IPS-NIHi11 (cell line): ENCODE results near the gene PEAK1.
A peak's percentile ranks its signal among the peaks of the same experiment; 100 is the strongest.

ENCODE experiments used
- DNase-seq: peaks from one replicate; pipeline ENCODE4 v3.0.0; 2012; ENCODE audit warnings: mixed read lengths, low spot score

Gene PEAK1

DNA sequence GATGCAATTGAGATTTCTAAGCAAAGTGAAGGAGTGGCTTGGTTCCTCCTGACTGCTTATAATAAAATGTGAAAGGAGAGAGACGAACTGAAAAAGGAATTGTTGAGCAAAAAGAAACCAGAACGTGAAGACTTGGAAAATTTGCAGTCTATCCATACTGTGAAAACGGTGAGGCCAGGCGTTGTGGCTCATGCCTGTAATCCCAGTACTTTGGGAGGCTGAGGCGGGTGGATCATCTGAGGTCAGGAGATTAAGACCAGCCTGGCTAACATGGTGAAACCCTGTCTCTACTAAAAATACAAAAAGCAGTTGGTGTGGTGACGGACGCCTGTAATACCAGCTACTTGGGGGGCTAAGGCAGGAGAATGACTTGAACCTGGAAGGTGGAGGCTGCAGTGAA, 292.3 kb downstream of the PEAK1 start:
- DNase-seq, result no peak

- DNase-seq, result no peak
These were observed 293.2 kb downstream of the PEAK1 start for GRCh38 chr15:77126529-77127326.

- no peak for DNase-seq
These were observed 296.1 kb downstream of the PEAK1 start for GRCh38 chr15:77123854-77124253.

GRCh38 chr15:77122576-77122975, 297.3 kb downstream of the PEAK1 start:
- DNase-seq, result no peak

GRCh38 chr15:77121599-77121998, 298.3 kb downstream of the PEAK1 start:
- DNase-seq, result no peak

GRCh38 chr15:77120576-77120975, 299.3 kb downstream of the PEAK1 start:
- no peak for DNase-seq

DNA sequence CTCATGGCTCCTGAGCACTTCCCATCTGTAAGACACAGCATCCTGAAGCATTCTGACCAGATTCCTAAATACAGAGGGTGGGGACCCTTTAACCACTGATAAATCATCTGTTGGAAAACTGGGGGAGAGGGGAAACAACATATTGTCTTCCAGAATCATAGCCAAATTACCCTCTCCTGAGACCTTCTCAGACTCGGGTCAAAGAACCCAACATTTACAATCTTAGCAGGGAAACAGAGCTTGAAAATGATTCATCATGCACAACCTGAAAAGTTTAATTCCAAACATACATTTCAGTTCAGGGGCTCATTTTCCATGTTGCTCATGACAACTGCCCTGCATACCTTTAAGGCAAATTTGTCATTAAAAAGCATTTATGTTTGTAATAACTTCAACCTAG, 300.5 kb downstream of the PEAK1 start:
- no peak for DNase-seq

GRCh38 chr15:77118882-77119321, 301.0 kb downstream of the PEAK1 start:
- peak; percentile 55 for DNase-seq

DNA sequence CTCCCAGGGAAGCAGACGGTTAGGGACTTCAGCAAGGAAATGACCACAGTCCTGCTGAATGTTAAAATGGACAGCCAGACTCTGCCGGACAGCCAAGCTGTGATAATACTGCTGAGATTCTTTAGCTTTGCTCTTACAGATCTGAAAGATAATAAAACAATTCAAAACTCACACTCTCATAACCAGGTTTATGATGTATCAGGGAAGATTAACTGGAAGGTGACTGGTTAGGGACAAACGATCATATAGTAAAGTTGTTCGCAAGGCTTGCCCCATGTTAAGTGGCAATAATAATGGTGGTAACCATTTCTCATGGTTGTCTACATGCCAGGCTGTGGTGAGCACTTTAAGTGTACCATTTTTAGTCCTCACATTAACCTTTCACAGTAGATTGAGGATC, 304.7 kb downstream of the PEAK1 start:
- no peak for DNase-seq

- peak; percentile 29 for DNase-seq
These were observed 306.9 kb downstream of the PEAK1 start for GRCh38 chr15:77112838-77113504.

GRCh38 chr15:77111789-77112188, 308.1 kb downstream of the PEAK1 start:
- no peak for DNase-seq

DNA sequence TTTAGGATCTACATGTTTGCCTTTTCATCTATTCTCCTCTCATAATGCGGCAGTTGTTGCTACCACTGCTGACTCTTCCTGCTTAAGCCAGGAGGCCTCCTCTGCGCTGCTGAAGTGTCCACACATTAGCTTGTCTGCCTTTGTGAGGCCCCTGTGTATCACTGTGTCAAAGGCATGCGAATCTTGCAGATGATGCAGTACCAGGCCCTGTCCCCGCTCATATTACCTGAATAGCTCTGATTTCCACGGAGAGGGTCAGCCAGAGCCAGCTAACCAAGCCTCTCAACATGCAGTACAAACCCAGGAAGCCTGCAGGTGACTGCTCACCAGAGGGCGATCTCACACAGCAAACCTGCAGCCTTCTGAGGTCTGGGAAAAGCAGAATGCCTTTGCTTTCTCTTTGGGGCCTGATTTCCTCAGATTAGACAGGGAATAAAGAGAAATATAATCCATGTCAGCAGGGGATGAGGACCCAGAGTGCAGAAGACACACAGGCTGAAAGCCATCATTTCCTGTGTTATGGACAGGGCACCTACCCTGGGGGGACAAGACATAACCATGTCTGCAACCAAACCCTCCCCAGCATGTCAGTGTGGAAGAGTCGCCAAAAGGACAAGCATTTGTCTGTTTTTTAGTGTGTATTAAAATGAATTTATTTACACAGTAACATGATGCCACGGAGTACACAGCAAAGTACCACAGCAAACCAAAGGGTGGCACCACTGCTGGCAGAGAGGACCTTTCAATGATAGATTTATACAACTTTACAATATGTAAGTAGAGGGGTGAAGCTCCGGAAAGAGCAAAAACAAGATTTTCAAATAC, 312.2 kb downstream of the PEAK1 start:
- peak; percentile 82 for DNase-seq

DNA sequence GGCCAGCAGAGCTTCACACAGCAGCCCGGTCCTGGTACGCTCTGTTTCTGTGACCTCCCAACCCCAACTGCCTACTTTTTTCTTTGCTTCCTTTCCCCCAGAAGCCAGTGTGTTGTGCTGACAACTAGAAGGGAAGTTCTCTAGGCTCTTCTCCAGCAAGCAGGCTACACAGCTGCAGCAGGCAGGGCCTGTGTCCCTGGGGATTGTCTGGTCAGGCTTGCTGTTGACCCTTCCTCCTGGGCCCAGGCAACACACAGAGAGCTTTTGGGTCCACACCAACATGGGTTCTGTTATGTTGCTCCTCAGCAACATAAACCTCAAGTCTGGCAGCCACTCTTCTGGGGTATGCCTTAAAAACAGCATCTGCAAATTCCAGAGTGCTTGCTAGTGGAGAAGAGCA, 312.8 kb downstream of the PEAK1 start:
- DNase-seq, result no peak

DNA sequence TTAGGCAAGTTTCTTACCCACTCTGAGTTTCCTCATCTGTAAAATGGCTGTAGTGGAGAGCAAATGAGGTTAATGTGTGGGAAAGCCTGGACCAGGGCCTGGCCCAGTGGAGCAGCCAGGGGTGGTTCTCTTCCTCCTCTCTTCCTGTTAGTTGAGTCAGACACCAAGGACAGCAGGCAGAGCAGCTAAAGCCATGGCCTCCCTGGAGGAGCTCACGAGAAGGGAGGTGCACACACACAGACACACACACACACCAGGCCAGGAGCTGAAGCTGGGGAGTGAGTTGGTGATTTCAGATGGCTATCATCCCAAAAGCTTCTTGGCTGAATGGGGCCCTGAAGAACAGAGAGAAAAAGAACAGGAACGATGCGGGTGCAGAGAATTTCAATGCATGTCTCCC, 315.7 kb downstream of the PEAK1 start:
- no peak for DNase-seq

DNA sequence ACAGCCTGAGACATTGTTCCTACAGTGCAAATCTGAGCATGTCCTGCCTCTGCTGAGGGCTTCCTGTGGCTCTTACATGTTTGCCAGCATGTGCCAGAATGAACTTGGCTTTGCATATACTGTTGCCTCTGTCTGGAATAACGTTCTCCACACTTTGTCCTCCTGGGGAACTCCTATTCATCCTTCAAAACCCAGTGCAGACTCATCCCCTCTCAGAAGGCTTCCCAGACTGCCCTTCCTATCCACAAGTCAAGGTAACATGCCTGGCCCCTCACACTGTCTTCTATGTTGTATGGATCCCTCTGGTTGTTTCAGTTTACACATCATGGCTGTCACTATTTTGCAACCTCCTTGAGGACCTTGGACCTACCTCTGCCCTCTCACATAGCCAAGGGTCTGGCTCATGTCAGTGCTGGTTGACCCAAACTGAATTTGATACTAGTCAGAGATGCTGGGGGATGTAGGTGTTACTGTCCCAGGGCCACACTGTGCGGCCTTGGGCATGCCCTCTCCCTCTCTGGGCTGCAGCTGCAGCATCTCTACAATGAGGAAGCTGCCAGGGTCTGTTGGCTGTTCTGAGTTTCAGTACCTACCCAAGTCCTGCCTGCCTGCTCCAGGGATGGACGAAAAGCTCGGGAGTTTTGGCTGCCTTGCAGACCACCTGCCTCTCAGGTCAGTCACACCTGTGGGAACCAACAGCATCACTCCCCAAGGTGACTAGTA, 320.0 kb downstream of the PEAK1 start:
- no peak for DNase-seq

GRCh38 chr15:77098572-77098971, 321.3 kb downstream of the PEAK1 start:
- no peak for DNase-seq

GRCh38 chr15:77097921-77098320, 322.0 kb downstream of the PEAK1 start:
- no peak for DNase-seq

GRCh38 chr15:77097248-77097721, 322.6 kb downstream of the PEAK1 start:
- no peak for DNase-seq

DNA sequence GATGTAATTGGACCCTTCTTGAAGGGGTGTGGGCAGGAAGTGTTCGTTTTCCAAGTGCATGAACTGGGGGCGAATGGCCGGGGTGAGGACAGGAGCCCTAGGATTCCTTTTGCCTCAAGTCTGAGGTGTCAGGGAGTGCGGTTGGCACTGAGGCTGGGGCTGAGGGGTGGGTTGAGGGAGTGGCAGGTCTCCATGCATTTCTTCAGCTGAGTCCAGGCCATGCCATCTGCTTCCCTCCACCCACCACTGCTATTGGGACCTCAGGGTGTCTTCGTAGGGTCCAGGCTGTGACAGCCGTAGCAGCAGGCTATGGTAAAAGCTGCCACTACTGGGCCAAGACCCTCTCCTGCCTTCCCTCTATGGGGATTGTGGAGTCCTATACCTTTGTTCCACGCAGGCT, 323.4 kb downstream of the PEAK1 start:
- DNase-seq, result no peak

GRCh38 chr15:77096138-77096537, 323.8 kb downstream of the PEAK1 start:
- no peak for DNase-seq

DNA sequence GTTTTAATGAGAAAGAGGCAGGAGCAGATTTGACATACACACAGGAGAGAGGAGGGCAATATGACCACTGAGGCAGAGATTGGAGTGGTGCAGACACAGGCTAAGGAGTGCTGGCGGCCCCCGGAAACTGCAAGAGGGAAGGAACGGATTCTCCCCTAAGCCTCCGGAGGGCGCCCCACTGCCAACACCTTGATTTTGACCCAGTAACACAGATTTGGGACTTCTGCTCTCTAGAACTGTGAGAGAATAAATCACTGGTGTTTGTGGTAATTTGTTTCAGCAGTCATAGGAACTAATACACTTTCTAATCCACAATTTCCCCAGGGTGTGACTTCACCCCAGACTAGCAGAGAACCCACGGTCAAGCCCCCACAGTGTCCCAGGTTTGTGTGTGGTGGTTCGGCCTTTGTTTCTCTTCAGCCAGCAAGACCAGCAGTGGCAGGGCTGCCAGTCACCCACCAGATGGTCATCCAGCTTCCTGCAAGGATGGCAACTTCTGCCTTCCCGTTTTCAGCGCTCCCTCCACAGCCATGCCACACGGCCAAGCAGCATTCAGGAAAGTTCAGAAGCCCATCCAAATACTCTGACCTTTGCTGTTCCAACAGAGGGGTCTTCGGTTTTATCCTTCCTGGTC, 325.4 kb downstream of the PEAK1 start:
- peak; percentile 67 for DNase-seq
